ENCODE data around the gene ARF1. TPM values are rescaled to one million over a fixed set of nuclear protein-coding genes. Genes with fewer than 3 reads are reported as not detected.

Gene ARF1
- total RNA-seq, 1 donor from 2014 or later, result 368 TPM

DNA sequence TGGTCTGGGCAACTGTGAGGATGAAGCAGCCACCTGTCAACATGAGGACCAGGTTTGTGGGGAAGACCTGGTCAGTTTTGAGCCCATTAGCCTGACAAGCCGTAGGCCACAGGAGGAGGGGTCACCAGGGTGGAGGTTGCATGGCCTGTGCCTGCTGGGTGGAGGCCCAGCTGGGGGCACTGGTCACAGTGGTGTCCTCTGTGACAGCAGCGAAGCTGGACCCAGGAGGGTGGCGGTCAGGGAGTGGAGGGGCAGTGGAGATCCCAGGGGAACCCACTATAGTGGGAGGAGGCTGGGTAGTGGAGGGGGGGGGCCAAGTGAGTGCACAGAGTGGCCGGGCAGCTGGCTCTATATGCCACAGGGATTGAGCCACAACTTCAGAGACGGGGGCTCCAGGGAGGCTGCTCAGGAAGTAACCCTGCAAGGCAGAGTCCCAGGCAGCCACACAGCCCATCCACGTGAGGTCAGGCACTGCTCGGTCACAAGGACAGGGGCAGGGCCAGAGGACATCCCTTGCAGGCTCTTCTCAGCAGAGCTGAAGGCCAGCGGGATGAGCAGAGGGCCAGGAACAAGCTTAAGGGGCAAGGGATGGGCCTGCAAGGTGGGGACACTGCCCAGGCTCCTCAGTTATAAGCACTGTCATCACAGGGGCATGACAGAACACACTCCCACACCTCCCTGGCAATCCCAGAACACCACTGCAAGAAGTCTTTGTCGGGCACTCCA lies 22.9 kb downstream of the ARF1 start:
- peaks cover 28% of the 10 kb centered on the region for H3K36me3 ChIP-seq
- no peaks in the 10 kb centered on the region for H3K27me3 ChIP-seq (ENCODE audit: low read depth)
- DNase-seq (no peak), ATAC-seq (no peak)
- no peak overlapping the region for H3K4me3 ChIP-seq
- TF ChIP-seq, protein P1, sequence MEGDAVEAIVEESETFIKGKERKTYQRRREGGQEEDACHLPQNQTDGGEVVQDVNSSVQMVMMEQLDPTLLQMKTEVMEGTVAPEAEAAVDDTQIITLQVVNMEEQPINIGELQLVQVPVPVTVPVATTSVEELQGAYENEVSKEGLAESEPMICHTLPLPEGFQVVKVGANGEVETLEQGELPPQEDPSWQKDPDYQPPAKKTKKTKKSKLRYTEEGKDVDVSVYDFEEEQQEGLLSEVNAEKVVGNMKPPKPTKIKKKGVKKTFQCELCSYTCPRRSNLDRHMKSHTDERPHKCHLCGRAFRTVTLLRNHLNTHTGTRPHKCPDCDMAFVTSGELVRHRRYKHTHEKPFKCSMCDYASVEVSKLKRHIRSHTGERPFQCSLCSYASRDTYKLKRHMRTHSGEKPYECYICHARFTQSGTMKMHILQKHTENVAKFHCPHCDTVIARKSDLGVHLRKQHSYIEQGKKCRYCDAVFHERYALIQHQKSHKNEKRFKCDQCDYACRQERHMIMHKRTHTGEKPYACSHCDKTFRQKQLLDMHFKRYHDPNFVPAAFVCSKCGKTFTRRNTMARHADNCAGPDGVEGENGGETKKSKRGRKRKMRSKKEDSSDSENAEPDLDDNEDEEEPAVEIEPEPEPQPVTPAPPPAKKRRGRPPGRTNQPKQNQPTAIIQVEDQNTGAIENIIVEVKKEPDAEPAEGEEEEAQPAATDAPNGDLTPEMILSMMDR (IDR thresholded peaks at IDR 0.05), result no peak
- H3K9me3 ChIP-seq, result no peaks in the 10 kb centered on the region
- H3K27ac ChIP-seq, result no peak overlapping the region
- H3K4me1 ChIP-seq, result peaks cover 41% of the 10 kb centered on the region
- intact Hi-C loops (cut with DNase I), result no loop called here

DNA sequence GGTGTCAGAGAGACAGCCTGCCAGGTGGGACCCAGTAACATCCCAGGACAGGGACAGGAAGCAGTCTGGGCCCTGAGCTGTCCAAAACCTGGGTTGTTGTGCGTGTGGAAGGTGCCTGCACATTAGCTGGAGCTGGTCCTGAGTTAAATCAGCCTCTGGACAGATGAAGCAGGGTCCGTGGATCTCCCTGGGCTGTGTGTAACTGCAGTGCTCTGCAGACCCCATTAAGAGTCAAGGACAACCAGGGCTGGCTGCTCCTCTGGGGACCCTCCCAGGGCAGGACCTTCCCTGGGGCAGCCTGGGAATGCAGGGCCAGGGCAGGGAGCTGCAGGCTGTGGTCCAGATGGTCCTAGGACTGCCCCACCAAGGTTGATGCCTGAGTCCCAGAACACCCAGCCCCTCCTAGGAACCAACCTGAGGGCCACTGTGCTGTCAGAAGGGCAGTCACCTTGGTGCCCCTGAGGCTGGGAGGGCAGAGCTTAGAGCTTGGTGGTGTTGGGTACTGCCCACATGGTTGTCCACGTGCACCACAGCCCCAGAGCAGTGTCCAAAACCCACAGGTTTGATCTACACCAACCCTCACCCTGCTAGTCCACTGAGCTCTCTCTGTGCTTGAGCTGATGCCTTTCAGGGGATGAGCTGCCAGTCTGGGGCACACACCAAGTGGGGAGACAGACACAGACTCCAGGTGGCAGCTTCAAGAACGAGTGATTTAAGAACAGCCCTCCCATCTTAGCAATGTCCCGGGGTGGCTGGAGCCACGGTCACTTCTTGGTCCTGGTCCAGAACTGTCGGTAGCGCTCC lies 23.7 kb downstream of the ARF1 start:
- intact Hi-C loops (cut with DNase I), result no loop called here
- H3K4me3 ChIP-seq, result no peak overlapping the region
- H3K9me3 ChIP-seq, result no peaks in the 10 kb centered on the region
- DNase-seq (no peak), ATAC-seq (no peak)
- peaks cover 44% of the 10 kb centered on the region for H3K4me1 ChIP-seq
- TF ChIP-seq, protein P1 (IDR thresholded peaks at IDR 0.05), result no peak
- no peaks in the 10 kb centered on the region for H3K27me3 ChIP-seq (ENCODE audit: low read depth)
- H3K27ac ChIP-seq, result no peak overlapping the region
- peaks cover 23% of the 10 kb centered on the region for H3K36me3 ChIP-seq

DNA sequence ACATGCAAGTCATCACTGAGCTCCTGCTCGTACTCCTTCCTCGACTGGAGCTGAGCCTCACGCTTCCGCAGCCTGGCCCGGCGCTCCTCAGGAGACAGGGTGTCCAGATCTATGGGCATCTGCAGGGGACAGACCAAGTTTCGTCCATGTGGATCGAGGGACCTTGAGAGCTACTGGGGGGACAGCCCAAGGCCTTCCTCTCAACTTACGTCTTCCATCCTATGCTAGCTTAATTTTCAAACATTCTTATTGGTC lies 24.2 kb downstream of the ARF1 start:
- TF ChIP-seq, protein P1 (IDR thresholded peaks at IDR 0.05), result no peak
- H3K27ac ChIP-seq, result no peak overlapping the region
- no peak for ATAC-seq
- peaks cover 39% of the 10 kb centered on the region for H3K4me1 ChIP-seq
- H3K9me3 ChIP-seq, result no peaks in the 10 kb centered on the region
- H3K4me3 ChIP-seq, result no peak overlapping the region
- H3K27me3 ChIP-seq (ENCODE audit: low read depth), result no peaks in the 10 kb centered on the region
- DNase-seq, result no peak
- intact Hi-C loops (cut with DNase I), result no loop called here
- H3K36me3 ChIP-seq, result peaks cover 23% of the 10 kb centered on the region

DNA sequence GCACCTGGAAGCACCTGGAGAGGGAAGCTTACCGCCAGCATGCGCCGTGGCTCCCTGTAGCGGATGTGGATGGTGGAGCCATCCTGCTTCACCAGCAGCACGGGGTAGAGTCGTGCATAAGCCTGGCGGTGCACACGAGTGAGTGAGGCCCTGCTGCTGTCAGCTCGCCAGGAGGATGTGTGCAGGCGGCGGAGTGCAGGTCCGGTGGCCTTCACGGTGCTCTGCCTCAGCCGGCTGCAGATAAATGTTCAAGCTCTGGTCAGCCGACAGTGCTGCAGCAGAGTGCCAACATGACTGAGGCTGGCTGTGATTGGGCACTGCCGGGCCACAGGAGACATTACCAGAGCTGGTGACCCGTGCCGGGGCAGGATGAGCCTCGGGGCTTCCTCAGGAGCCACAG lies 25.1 kb downstream of the ARF1 start:
- TF ChIP-seq, protein P1 (IDR thresholded peaks at IDR 0.05), result no peak
- peaks cover 31% of the 10 kb centered on the region for H3K4me1 ChIP-seq
- H3K9me3 ChIP-seq, result no peaks in the 10 kb centered on the region
- ATAC-seq, result no peak
- H3K4me3 ChIP-seq, result no peak overlapping the region
- intact Hi-C loops (cut with DNase I), result no loop called here
- H3K27me3 ChIP-seq (ENCODE audit: low read depth), result no peaks in the 10 kb centered on the region
- DNase-seq, result peak; percentile 45
- H3K36me3 ChIP-seq, result peaks cover 23% of the 10 kb centered on the region
- H3K27ac ChIP-seq, result no peak overlapping the region

DNA sequence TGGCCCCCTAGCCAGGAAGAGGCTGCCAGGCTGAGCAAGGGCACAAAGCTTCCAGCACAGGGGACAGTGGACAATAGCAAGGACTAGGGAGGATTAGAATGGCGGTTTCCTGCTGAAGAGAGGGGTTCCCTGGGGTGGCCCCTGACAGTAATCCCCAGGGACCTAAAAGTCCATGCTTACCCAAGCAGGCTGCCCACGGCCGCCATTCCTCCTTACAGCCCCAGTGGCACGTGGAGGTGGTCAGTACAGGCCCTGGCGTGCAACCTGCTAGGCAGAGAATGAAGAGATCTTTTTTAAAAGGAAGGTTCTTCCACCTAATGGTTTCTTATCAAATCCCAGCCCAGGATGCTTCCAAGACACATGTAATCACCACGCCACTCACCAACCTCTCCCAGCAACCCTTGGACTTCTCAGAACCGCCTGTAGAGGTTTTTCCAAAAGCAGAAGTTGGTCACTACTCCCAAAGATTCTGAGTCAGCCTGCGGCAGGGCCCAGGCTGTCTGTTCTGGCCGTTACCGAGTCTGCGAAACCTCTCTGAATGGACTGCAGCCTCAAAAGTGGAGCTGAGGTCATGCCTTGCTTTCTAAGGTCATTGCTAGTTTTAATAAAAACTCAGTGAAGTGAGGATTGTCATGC lies 25.7 kb downstream of the ARF1 start:
- Histone ChIP-seq H3K9me3 (no peaks in the 10 kb centered on the region), H3K27me3 (ENCODE audit: low read depth) (no peaks in the 10 kb centered on the region), H3K4me1 (peaks cover 31% of the 10 kb centered on the region), H3K36me3 (peaks cover 23% of the 10 kb centered on the region), H3K27ac (peak overlapping the region; percentile 92), H3K4me3 (peak overlapping the region; percentile 78)
- TF ChIP-seq, protein P1 (IDR thresholded peaks at IDR 0.05), result no peak
- intact Hi-C loops (cut with DNase I), result no loop called here
- ATAC-seq (no peak), DNase-seq (peak; percentile 51)
